SK-N-SH (cell line): ENCODE measurements around the gene ADRB2. TPM values are rescaled to one million over a fixed set of nuclear protein-coding genes. Genes with fewer than 3 reads are reported as not detected.

Source experiments
- CTCF ChIA-PET: fragments of 300-600, 350-600 bp; formaldehyde crosslinking; extraction: SDS; loops from one replicate; lab custom pipeline; 2021; lab: Yijun Ruan, JAX
- POLR2A ChIA-PET: fragments of 350-600 bp; sonication (Branson Sonifier 250); formaldehyde crosslinking; extraction: SDS; loops from one replicate; lab custom pipeline; 2020; ENCODE audit warnings: antibody characterized with exemption, inconsistent platforms; lab: Yijun Ruan, JAX
- DNase-seq: peaks from one replicate; pipeline ENCODE4 v3.0.0; 2012
- H2AFZ ChIP-seq: fragments of 200-600 bp; sonication (generic); 2 replicates; pipeline ENCODE4 v1.8.1; 2016; ENCODE audit warnings: antibody characterized with exemption, mild to moderate bottlenecking, low read depth
- H3F3A ChIP-seq: fragments of 200-600 bp; sonication (generic); replicated peaks from 2 replicates; pipeline ENCODE3; 2016; ENCODE audit warnings: antibody characterized with exemption, mild to moderate bottlenecking; ENCODE audit not compliant: insufficient read depth
- H3K27ac ChIP-seq, 2 experiments: fragments of 200-500 bp in 1 of 2; fragments of 200-600 bp in 1 of 2; sonication (Bioruptor generic) in 1 of 2; sonication (generic), shearing (Covaris generic) in 1 of 2; 2 replicates each; pipeline versions ENCODE4 v1.5.1 to v1.6.1; 2014 to 2016; ENCODE audit warnings: low read depth in 2 of 2, inconsistent platforms in 1 of 2, low read length in 1 of 2, mild to moderate bottlenecking in 1 of 2, mixed read lengths in 1 of 2
- H3K27me3 ChIP-seq: fragments of 200-600 bp; sonication (generic), shearing (Covaris generic); 2 replicates; pipeline ENCODE4 v1.6.1; 2016; ENCODE audit warnings: mixed run types; ENCODE audit not compliant: insufficient read depth
- H3K36me3 ChIP-seq, 2 experiments: fragments of 200-500 bp in 1 of 2; fragments of 200-600 bp in 1 of 2; sonication (Bioruptor generic) in 1 of 2; sonication (generic) in 1 of 2; replicated peaks in 1 of 2; 2 replicates each; pipeline versions ENCODE3 to v1.5.1; 2014 to 2016; ENCODE audit warnings: low read length in 1 of 2, mild to moderate bottlenecking in 1 of 2; ENCODE audit not compliant: insufficient read depth in 2 of 2, control insufficient read depth in 1 of 2
- H3K4me1 ChIP-seq, 2 experiments: fragments of 200-500 bp in 1 of 2; fragments of 200-600 bp in 1 of 2; sonication (Bioruptor generic) in 1 of 2; sonication (generic), shearing (Covaris generic) in 1 of 2; 2 replicates each; pipeline versions ENCODE4 v1.5.1 to v1.6.1; 2014 to 2016; ENCODE audit warnings: low read depth in 1 of 2, low read length in 1 of 2, mixed run types in 1 of 2; ENCODE audit not compliant: insufficient read depth in 2 of 2, control insufficient read depth in 1 of 2
- H3K4me2 ChIP-seq: fragments of 200-600 bp; sonication (generic), shearing (Covaris generic); 2 replicates; pipeline ENCODE4 v1.6.1; 2017; ENCODE audit warnings: mixed run types
- H3K4me3 ChIP-seq, 2 experiments: fragments of 200-500 bp in 1 of 2; fragments of 200-600 bp in 1 of 2; sonication (Bioruptor generic) in 1 of 2; sonication (generic), shearing (Covaris generic) in 1 of 2; 2 replicates each; pipeline versions ENCODE4 v1.5.1 to v1.8.1; 2014 to 2016; ENCODE audit warnings: low read depth in 2 of 2, inconsistent platforms in 1 of 2, low read length in 1 of 2, mild to moderate bottlenecking in 1 of 2, mixed read lengths in 1 of 2, moderate library complexity in 1 of 2
- H3K79me2 ChIP-seq: fragments of 200-600 bp; sonication (generic); 2 replicates; pipeline ENCODE4 v1.8.1; 2017; ENCODE audit warnings: mild to moderate bottlenecking; ENCODE audit not compliant: insufficient read depth
- H3K9ac ChIP-seq: fragments of 200-600 bp; sonication (generic); 2 replicates; pipeline ENCODE4 v1.6.1; 2017; ENCODE audit warnings: mixed run types
- H3K9me2 ChIP-seq: fragments of 200-600 bp; sonication (generic); 2 replicates; pipeline ENCODE4 v1.6.1; 2017; ENCODE audit warnings: mixed run types
- H3K9me3 ChIP-seq: fragments of 200-600 bp; sonication (generic); 2 replicates; pipeline ENCODE4 v1.6.1; 2017; ENCODE audit warnings: mixed run types, mild to moderate bottlenecking, moderate library complexity
- H4K20me1 ChIP-seq: fragments of 200-600 bp; sonication (generic); 2 replicates; pipeline ENCODE4 v1.6.1; 2017; ENCODE audit warnings: mild to moderate bottlenecking, mixed run types; ENCODE audit not compliant: insufficient read depth
- EZH2phosphoT487 ChIP-seq: fragments of 200-600 bp; sonication (generic); IDR thresholded peaks from 2 replicates; pipeline ENCODE4 v1.6.1; 2017; ENCODE audit warnings: low read depth, mixed run types, mild to moderate bottlenecking, antibody characterized with exemption, moderate library complexity, borderline replicate concordance
- FOSL2 ChIP-seq: IDR thresholded peaks from 2 replicates; pipeline ENCODE4 v1.4.0; 2012; ENCODE audit warnings: low read depth, mild to moderate bottlenecking, moderate library complexity, borderline replicate concordance
- GABPA ChIP-seq: IDR thresholded peaks from 2 replicates; pipeline ENCODE4 v1.4.0; 2012; ENCODE audit warnings: low read depth, mild to moderate bottlenecking
- JUND ChIP-seq: IDR thresholded peaks from 2 replicates; pipeline ENCODE4 v1.4.0; 2012
- MAX ChIP-seq: IDR thresholded peaks from 2 replicates; pipeline ENCODE4 v1.4.0; 2012; ENCODE audit warnings: low read depth
- NRF1 ChIP-seq: IDR thresholded peaks from 2 replicates; pipeline ENCODE4 v1.6.1; 2012; ENCODE audit warnings: low read depth, mild to moderate bottlenecking, low read length
- PBX3 ChIP-seq: IDR thresholded peaks from 2 replicates; pipeline ENCODE4; 2012
- RAD21 ChIP-seq: IDR thresholded peaks from 2 replicates; pipeline ENCODE4 v1.6.1; 2012; ENCODE audit warnings: mild to moderate bottlenecking, low read length
- RCOR1 ChIP-seq: fragments of 150-350 bp; IDR thresholded peaks from 2 replicates; pipeline ENCODE4 v1.6.1; 2017; ENCODE audit warnings: antibody characterized with exemption, low read length
- SIN3A ChIP-seq: IDR thresholded peaks from 2 replicates; pipeline ENCODE4 v1.6.1; 2012; ENCODE audit warnings: low read depth, mild to moderate bottlenecking, low read length, moderate library complexity, borderline replicate concordance
- TCF12 ChIP-seq: IDR thresholded peaks from 2 replicates; pipeline ENCODE4 v1.4.0; 2012
- YY1 ChIP-seq: IDR thresholded peaks from 2 replicates; pipeline ENCODE4 v1.4.0; 2012; ENCODE audit warnings: low read depth, mild to moderate bottlenecking
- WGBS: methylation state at CpG from one replicate; pipeline ENCODE4 v1.1.6; 2017; ENCODE audit warnings: low lambda C conversion rate; 5-methylcytosine and 5-hydroxymethylcytosine counted together
- polyA plus RNA-seq, 3 experiments: library from polyadenylated mRNA; depleted of rRNA; stranded (reverse); fragments of >200 nt; gene quantifications; 2 replicates each; pipeline ENCODE4 v1.2.3, GENCODE V29; 2012

ADRB2 gene
- polyA plus RNA-seq, 1 of the 3 experiments (the other 2 are of a cell fraction) = 1.0 TPM

GRCh38 chr5:148804393-148804792, 22.0 kb upstream of the ADRB2 start (continued):
- TF ChIP-seq MAX = no peak
- no peak for TF ChIP-seq EZH2phosphoT487
- TF ChIP-seq RCOR1 = no peak
- no peak for TF ChIP-seq YY1
- no peak for TF ChIP-seq GABPA
- no peak for TF ChIP-seq PBX3

- H3K27ac ChIP-seq = no peak overlapping the region; a peak in 1 of 4 replicates
- TF ChIP-seq RAD21 (0 out of 2 replicates have a peak, but pooled peaks have one; percentile 16), YY1 (no peak), PBX3 (peak; percentile 78), SIN3A (no peak), FOSL2 (peak; percentile 51; the same call in 1 of the 2 replicates), NRF1 (no peak), JUND (peak; percentile 60; the same call in 1 of the 2 replicates), TCF12 (peak; percentile 38)
- ChIA-PET CTCF (interaction anchor here (0.7 to 1.4 kb wide), 7 partner anchors 10 to 99 kb away, joined by 3 to 5 read pairs (median 3); no protein-coding TSS in a partner anchor), POLR2A (interaction anchor here (0.5 to 0.8 kb wide), 2 partner anchors 25 to 1722 kb away, joined by 3 to 4 read pairs; no protein-coding TSS in a partner anchor)
- no peak overlapping the region for H3K4me3 ChIP-seq
- 0 out of 2 replicates have a peak overlapping the region, but pooled peaks have one; percentile 55 for H2AFZ ChIP-seq
- no peaks in the 10 kb centered on the region for H3K79me2 ChIP-seq
- DNase-seq = peak; percentile 36
- H3K9me2 ChIP-seq = no peaks in the 10 kb centered on the region
- peak overlapping the region; percentile 23; the same call in 1 of the 2 replicates for H3K4me2 ChIP-seq
- H3K4me1 ChIP-seq = peaks cover 8 to 14% of the 10 kb centered on the region in 2 experiments
- no peak overlapping the region for H3K9ac ChIP-seq
- no peaks in the 10 kb centered on the region for H3K27me3 ChIP-seq
- H4K20me1 ChIP-seq = no peaks in the 10 kb centered on the region
- peaks cover 3% of the 10 kb centered on the region for H3F3A ChIP-seq
- H3K9me3 ChIP-seq = no peaks in the 10 kb centered on the region
- H3K36me3 ChIP-seq = no peaks in the 10 kb centered on the region
- WGBS = 49% methylated on average over 7 of the region's 7 CpGs
Observed at GRCh38 chr5:148805326-148806290, 20.8 kb upstream of the ADRB2 start.
